SK-N-SH (cell line): ENCODE measurements around the gene FAM237B. TPM values are rescaled to one million over a fixed set of nuclear protein-coding genes. Genes with fewer than 3 reads are reported as not detected.

Source experiments
- CTCF ChIA-PET: fragments of 300-600, 350-600 bp; formaldehyde crosslinking; extraction: SDS; loops from one replicate; lab custom pipeline; 2021; lab: Yijun Ruan, JAX
- POLR2A ChIA-PET: fragments of 350-600 bp; sonication (Branson Sonifier 250); formaldehyde crosslinking; extraction: SDS; loops from one replicate; lab custom pipeline; 2020; ENCODE audit warnings: antibody characterized with exemption, inconsistent platforms; lab: Yijun Ruan, JAX
- DNase-seq: peaks from one replicate; pipeline ENCODE4 v3.0.0; 2012
- H2AFZ ChIP-seq: fragments of 200-600 bp; sonication (generic); 2 replicates; pipeline ENCODE4 v1.8.1; 2016; ENCODE audit warnings: antibody characterized with exemption, mild to moderate bottlenecking, low read depth
- H3F3A ChIP-seq: fragments of 200-600 bp; sonication (generic); replicated peaks from 2 replicates; pipeline ENCODE3; 2016; ENCODE audit warnings: antibody characterized with exemption, mild to moderate bottlenecking; ENCODE audit not compliant: insufficient read depth
- H3K27ac ChIP-seq, 2 experiments: fragments of 200-500 bp in 1 of 2; fragments of 200-600 bp in 1 of 2; sonication (Bioruptor generic) in 1 of 2; sonication (generic), shearing (Covaris generic) in 1 of 2; 2 replicates each; pipeline versions ENCODE4 v1.5.1 to v1.6.1; 2014 to 2016; ENCODE audit warnings: low read depth in 2 of 2, inconsistent platforms in 1 of 2, low read length in 1 of 2, mild to moderate bottlenecking in 1 of 2, mixed read lengths in 1 of 2
- H3K27me3 ChIP-seq: fragments of 200-600 bp; sonication (generic), shearing (Covaris generic); 2 replicates; pipeline ENCODE4 v1.6.1; 2016; ENCODE audit warnings: mixed run types; ENCODE audit not compliant: insufficient read depth
- H3K36me3 ChIP-seq, 2 experiments: fragments of 200-500 bp in 1 of 2; fragments of 200-600 bp in 1 of 2; sonication (Bioruptor generic) in 1 of 2; sonication (generic) in 1 of 2; replicated peaks in 1 of 2; 2 replicates each; pipeline versions ENCODE3 to v1.5.1; 2014 to 2016; ENCODE audit warnings: low read length in 1 of 2, mild to moderate bottlenecking in 1 of 2; ENCODE audit not compliant: insufficient read depth in 2 of 2, control insufficient read depth in 1 of 2
- H3K4me1 ChIP-seq, 2 experiments: fragments of 200-500 bp in 1 of 2; fragments of 200-600 bp in 1 of 2; sonication (Bioruptor generic) in 1 of 2; sonication (generic), shearing (Covaris generic) in 1 of 2; 2 replicates each; pipeline versions ENCODE4 v1.5.1 to v1.6.1; 2014 to 2016; ENCODE audit warnings: low read depth in 1 of 2, low read length in 1 of 2, mixed run types in 1 of 2; ENCODE audit not compliant: insufficient read depth in 2 of 2, control insufficient read depth in 1 of 2
- H3K4me2 ChIP-seq: fragments of 200-600 bp; sonication (generic), shearing (Covaris generic); 2 replicates; pipeline ENCODE4 v1.6.1; 2017; ENCODE audit warnings: mixed run types
- H3K4me3 ChIP-seq, 2 experiments: fragments of 200-500 bp in 1 of 2; fragments of 200-600 bp in 1 of 2; sonication (Bioruptor generic) in 1 of 2; sonication (generic), shearing (Covaris generic) in 1 of 2; 2 replicates each; pipeline versions ENCODE4 v1.5.1 to v1.8.1; 2014 to 2016; ENCODE audit warnings: low read depth in 2 of 2, inconsistent platforms in 1 of 2, low read length in 1 of 2, mild to moderate bottlenecking in 1 of 2, mixed read lengths in 1 of 2, moderate library complexity in 1 of 2
- H3K79me2 ChIP-seq: fragments of 200-600 bp; sonication (generic); 2 replicates; pipeline ENCODE4 v1.8.1; 2017; ENCODE audit warnings: mild to moderate bottlenecking; ENCODE audit not compliant: insufficient read depth
- H3K9ac ChIP-seq: fragments of 200-600 bp; sonication (generic); 2 replicates; pipeline ENCODE4 v1.6.1; 2017; ENCODE audit warnings: mixed run types
- H3K9me2 ChIP-seq: fragments of 200-600 bp; sonication (generic); 2 replicates; pipeline ENCODE4 v1.6.1; 2017; ENCODE audit warnings: mixed run types
- H3K9me3 ChIP-seq: fragments of 200-600 bp; sonication (generic); 2 replicates; pipeline ENCODE4 v1.6.1; 2017; ENCODE audit warnings: mixed run types, mild to moderate bottlenecking, moderate library complexity
- H4K20me1 ChIP-seq: fragments of 200-600 bp; sonication (generic); 2 replicates; pipeline ENCODE4 v1.6.1; 2017; ENCODE audit warnings: mild to moderate bottlenecking, mixed run types; ENCODE audit not compliant: insufficient read depth
- EP300 ChIP-seq, 2 experiments: IDR thresholded peaks; 2 replicates each; pipeline versions ENCODE4 v1.4.0 to v1.6.1; 2012; ENCODE audit warnings: borderline replicate concordance in 1 of 2, low read depth in 1 of 2, low read length in 1 of 2
- FOSL2 ChIP-seq: IDR thresholded peaks from 2 replicates; pipeline ENCODE4 v1.4.0; 2012; ENCODE audit warnings: low read depth, mild to moderate bottlenecking, moderate library complexity, borderline replicate concordance
- FOXM1 ChIP-seq: IDR thresholded peaks from 2 replicates; pipeline ENCODE4 v1.4.0; 2012; ENCODE audit warnings: low read depth, mild to moderate bottlenecking
- JUND ChIP-seq: IDR thresholded peaks from 2 replicates; pipeline ENCODE4 v1.4.0; 2012
- NFIC ChIP-seq: IDR thresholded peaks from 2 replicates; pipeline ENCODE4 v1.4.0; 2012; ENCODE audit warnings: borderline replicate concordance
- PBX3 ChIP-seq: IDR thresholded peaks from 2 replicates; pipeline ENCODE4; 2012
- POLR2AphosphoS5 ChIP-seq: IDR thresholded peaks from 2 replicates; pipeline ENCODE4 v1.6.1; 2012; ENCODE audit warnings: low read depth, low read length
- RAD21 ChIP-seq: IDR thresholded peaks from 2 replicates; pipeline ENCODE4 v1.6.1; 2012; ENCODE audit warnings: mild to moderate bottlenecking, low read length
- RXRA ChIP-seq: IDR thresholded peaks from 2 replicates; pipeline ENCODE4 v1.4.0; 2012; ENCODE audit warnings: low read depth, mild to moderate bottlenecking, borderline replicate concordance
- SIN3A ChIP-seq: IDR thresholded peaks from 2 replicates; pipeline ENCODE4 v1.6.1; 2012; ENCODE audit warnings: low read depth, mild to moderate bottlenecking, low read length, moderate library complexity, borderline replicate concordance
- SMC3 ChIP-seq: IDR thresholded peaks from 2 replicates; pipeline ENCODE4 v1.6.1; 2012; ENCODE audit warnings: low read depth, low read length, improper control_type of control experiment
- TAF1 ChIP-seq: IDR thresholded peaks from 2 replicates; pipeline ENCODE4 v1.6.1; 2012; ENCODE audit warnings: low read depth, mild to moderate bottlenecking, low read length, moderate library complexity, borderline replicate concordance
- TCF12 ChIP-seq: IDR thresholded peaks from 2 replicates; pipeline ENCODE4 v1.4.0; 2012
- TEAD4 ChIP-seq: IDR thresholded peaks from 2 replicates; pipeline ENCODE4 v1.4.0; 2012; ENCODE audit warnings: mild to moderate bottlenecking, borderline replicate concordance; ENCODE audit not compliant: insufficient read depth
- USF2 ChIP-seq: fragments of 150-350 bp; IDR thresholded peaks from 2 replicates; pipeline ENCODE4 v1.6.1; 2017; ENCODE audit warnings: antibody characterized with exemption, low read length, low read depth, borderline replicate concordance
- WGBS: methylation state at CpG from one replicate; pipeline ENCODE4 v1.1.6; 2017; ENCODE audit warnings: low lambda C conversion rate; 5-methylcytosine and 5-hydroxymethylcytosine counted together
- polyA plus RNA-seq, 3 experiments: library from polyadenylated mRNA; depleted of rRNA; stranded (reverse); fragments of >200 nt; gene quantifications; 2 replicates each; pipeline ENCODE4 v1.2.3, GENCODE V29; 2012
- TF ChIP-seq, protein P1 (sequence below): IDR thresholded peaks from 2 replicates; pipeline ENCODE4 v1.4.0; 2012; ENCODE audit warnings: low read depth

Gene FAM237B
- polyA plus RNA-seq, 1 of the 3 experiments (the other 2 are of a cell fraction): 0.03 TPM

DNA sequence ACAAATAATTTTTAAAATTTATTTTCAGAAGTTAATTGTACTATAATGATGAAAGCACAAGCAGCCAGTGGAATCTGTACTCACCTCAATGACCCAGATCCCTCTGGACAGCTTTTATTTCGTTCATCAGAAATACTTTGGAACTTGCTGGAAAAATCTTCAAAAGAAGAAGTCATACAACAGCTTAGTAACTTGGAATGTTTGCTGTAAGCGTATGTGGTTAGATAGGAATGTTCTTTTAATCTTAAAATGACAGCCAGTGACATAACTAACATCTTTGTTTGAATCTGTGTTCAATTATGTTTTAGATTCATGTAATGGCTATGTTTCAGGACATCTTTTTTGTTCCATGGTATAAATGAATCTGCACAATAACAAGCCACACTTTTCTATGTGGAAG, 49.4 kb downstream of the FAM237B start:
- Histone ChIP-seq H3K79me2 (no peaks in the 10 kb centered on the region), H3K27me3 (no peaks in the 10 kb centered on the region), H3K9ac (0 out of 2 replicates have a peak overlapping the region, but pooled peaks have one; percentile 14), H3K4me2 (peak overlapping the region; percentile 33; the same call in 1 of the 2 replicates)
- ChIA-PET CTCF (interaction anchor here (0.9 to 1.0 kb wide), 2 partner anchors 60 to 156 kb away, joined by 3 to 5 read pairs; partner anchors contain the start of gene STEAP2), POLR2A (no interaction called here)
- no peak for DNase-seq
- TF ChIP-seq FOXM1 (peak; percentile 63; the same call in 1 of the 2 replicates), TCF12 (peak; percentile 98), NFIC (peak; percentile 63; the same call in 1 of the 2 replicates), USF2 (no peak), TEAD4 (peak; percentile 81; the same call in 1 of the 2 replicates), PBX3 (peak; percentile 94), RXRA (peak; percentile 34; the same call in 1 of the 2 replicates), POLR2AphosphoS5 (peak; percentile 83; the same call in 1 of the 2 replicates), FOSL2 (peak; percentile 67; the same call in 1 of the 2 replicates), JUND (peak; percentile 66), RAD21 (no peak), EP300 (IDR thresholded peaks at IDR 0.05; ENCODE audit: borderline replicate concordance in 1 of 2, low read depth in 1 of 2, low read length in 1 of 2) (peak; percentile 32 to 88; a peak in 3 of 4 replicates), TAF1 (0 out of 2 replicates have a peak, but pooled peaks have one; percentile 15), SIN3A (no peak), SMC3 (no peak)
- TF ChIP-seq, protein P1, sequence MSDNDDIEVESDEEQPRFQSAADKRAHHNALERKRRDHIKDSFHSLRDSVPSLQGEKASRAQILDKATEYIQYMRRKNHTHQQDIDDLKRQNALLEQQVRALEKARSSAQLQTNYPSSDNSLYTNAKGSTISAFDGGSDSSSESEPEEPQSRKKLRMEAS: no peak
- TF ChIP-seq, all 33 proteins: peak for 11
- Histone ChIP-seq H3K4me3 (no peak overlapping the region; a peak in 1 of 4 replicates), H3K4me1 (peaks cover 9 to 31% of the 10 kb centered on the region in 2 experiments; a peak in 3 of 4 replicates), H3K9me3 (no peaks in the 10 kb centered on the region), H4K20me1 (no peaks in the 10 kb centered on the region), H3K36me3 (no peaks in the 10 kb centered on the region), H3K9me2 (no peaks in the 10 kb centered on the region), H3F3A (peaks cover 27% of the 10 kb centered on the region), H2AFZ (peak overlapping the region; percentile 21; the same call in 1 of the 2 replicates), H3K27ac (peak overlapping the region; percentile 76 to 85; a peak in 3 of 4 replicates)
- WGBS: 20% methylated on average over 2 of the region's 2 CpGs
